Natural killer cell (primary cell): Measurements from ENCODE around the gene CDH6. TPM values are rescaled to one million over a fixed set of nuclear protein-coding genes. Genes with fewer than 3 reads are reported as not detected.

Experiments
- ATAC-seq, 3 donors: fragments of 150-1000 bp in 2 of 3; fragments of 200-7000 bp in 1 of 3; cut with Tn5 transposase; 1 replicate in 1 of 3; 2 replicates in 2 of 3; pipeline ENCODE4 v1.10.0; 2021; ENCODE audit warnings: mild to moderate bottlenecking in 2 of 3, moderate library complexity in 2 of 3
- DNase-seq, 2 donors: peaks; one replicate each; pipeline versions ENCODE4 v3.0.0 to v3.0.0-alpha.2; 2013 to 2021; ENCODE audit warnings: mixed read lengths in 1 of 2
- H3K27ac ChIP-seq: one replicate; pipeline ENCODE4 v1.5.1; 2013; ENCODE audit warnings: mild to moderate bottlenecking, low read length
- H3K27me3 ChIP-seq: one replicate; pipeline ENCODE4 v1.6.1; 2013; ENCODE audit warnings: low read length; ENCODE audit not compliant: control insufficient read depth, insufficient read depth
- H3K36me3 ChIP-seq: one replicate; pipeline ENCODE4 v1.6.1; 2013; ENCODE audit warnings: low read length; ENCODE audit not compliant: control insufficient read depth, insufficient read depth
- H3K4me1 ChIP-seq: one replicate; pipeline ENCODE4 v1.6.1; 2013; ENCODE audit warnings: low read length; ENCODE audit not compliant: control insufficient read depth, insufficient read depth
- H3K4me3 ChIP-seq: one replicate; pipeline ENCODE4 v1.5.1; 2013; ENCODE audit warnings: low read length
- H3K9me3 ChIP-seq: one replicate; pipeline ENCODE4 v1.6.1; 2013; ENCODE audit warnings: low read length; ENCODE audit not compliant: control insufficient read depth, insufficient read depth
- H3K27ac Mint-ChIP-seq, 2 donors: one replicate each; pipeline ENCODE4 v1.8.0; 2022; ENCODE audit warnings: mild to moderate bottlenecking in 2 of 2, mixed read lengths in 2 of 2, moderate library complexity in 1 of 2
- H3K27me3 Mint-ChIP-seq, 2 donors: one replicate each; pipeline ENCODE4 v1.8.0; 2022; ENCODE audit warnings: low read depth in 2 of 2, mixed read lengths in 2 of 2
- H3K36me3 Mint-ChIP-seq: one replicate; pipeline ENCODE4 v1.8.0; 2022; ENCODE audit warnings: mixed read lengths
- H3K4me1 Mint-ChIP-seq, 2 donors: one replicate each; pipeline ENCODE4 v1.8.0; 2022; ENCODE audit warnings: mixed read lengths in 2 of 2
- H3K4me3 Mint-ChIP-seq: one replicate; pipeline ENCODE4 v1.8.0; 2022; ENCODE audit warnings: mild to moderate bottlenecking, moderate library complexity, mixed read lengths
- H3K9me3 Mint-ChIP-seq, 2 donors: one replicate each; pipeline ENCODE4 v1.8.0; 2022; ENCODE audit warnings: mixed read lengths in 2 of 2
- CTCF ChIP-seq: fragments of 200-600 bp; IDR thresholded peaks from one replicate; pipeline ENCODE4 v1.8.0; 2022; ENCODE audit warnings: antibody characterized with exemption
- WGBS: methylation state at CpG from one replicate; pipeline ENCODE4 v1.1.7; 2013; ENCODE audit warnings: missing lambda C conversion rate; ENCODE audit not compliant: insufficient coverage; 5-methylcytosine and 5-hydroxymethylcytosine counted together
- intact Hi-C: fragments of 100-400 bp; cut with micrococcal nuclease; formaldehyde crosslinking; loops from one replicate; pipeline ENCODE4 v1.14.2; 2022
- total RNA-seq, 4 donors: library from RNA; stranded (reverse); fragments of 120-200 nt in 1 of 4; gene quantifications; one replicate each; pipeline versions ENCODE4 v1.2.3 to v1.2.4, GENCODE V29; 2013 to 2022

The CDH6 gene
- total RNA-seq, 3 donors from 2014 or later (not counting 1 experiment from before 2014, with no cell fraction given): not detected

GRCh38 chr5:31153521-31153920 is 40.0 kb upstream of the CDH6 start:
- no peaks in the 10 kb centered on the region for H3K4me1 ChIP-seq
- H3K36me3 ChIP-seq: no peaks in the 10 kb centered on the region
- no peak for ATAC-seq
- WGBS: 67% methylated on average over 1 of the region's 2 CpGs
- no peaks in the 10 kb centered on the region for H3K4me1 Mint-ChIP-seq
- DNase-seq: no peak
- no peak overlapping the region for H3K4me3 ChIP-seq
- H3K4me3 Mint-ChIP-seq: no peak overlapping the region
- no peak overlapping the region for H3K27ac ChIP-seq
- H3K9me3 ChIP-seq: no peaks in the 10 kb centered on the region
- H3K27me3 Mint-ChIP-seq: no peaks in the 10 kb centered on the region
- intact Hi-C loops: no loop called here
- no peaks in the 10 kb centered on the region for H3K27me3 ChIP-seq
- peaks cover 2 to 7% of the 10 kb centered on the region in 2 donors for H3K9me3 Mint-ChIP-seq
- H3K27ac Mint-ChIP-seq: no peak overlapping the region
- no peak for TF ChIP-seq CTCF
- H3K36me3 Mint-ChIP-seq: no peaks in the 10 kb centered on the region

- ATAC-seq (no peak), DNase-seq (no peak)
- no peak overlapping the region for H3K4me3 ChIP-seq
- Mint-ChIP-seq H3K9me3 (peaks cover 2 to 11% of the 10 kb centered on the region in 2 donors), H3K27ac (no peak overlapping the region), H3K4me1 (no peaks in the 10 kb centered on the region), H3K36me3 (no peaks in the 10 kb centered on the region), H3K27me3 (no peaks in the 10 kb centered on the region), H3K4me3 (no peak overlapping the region)
- no peaks in the 10 kb centered on the region for H3K4me1 ChIP-seq
- H3K27ac ChIP-seq: no peak overlapping the region
- H3K9me3 ChIP-seq: no peaks in the 10 kb centered on the region
- H3K36me3 ChIP-seq: no peaks in the 10 kb centered on the region
- no peaks in the 10 kb centered on the region for H3K27me3 ChIP-seq
- TF ChIP-seq CTCF: no peak
- WGBS: 81% methylated on average over 3 of the region's 3 CpGs
- intact Hi-C loops: no loop called here
These were observed 36.8 kb upstream of the CDH6 start for GRCh38 chr5:31156631-31157160.

GRCh38 chr5:31157720-31158119 is 35.8 kb upstream of the CDH6 start:
- Mint-ChIP-seq H3K27me3 (no peaks in the 10 kb centered on the region), H3K36me3 (no peaks in the 10 kb centered on the region), H3K4me1 (no peaks in the 10 kb centered on the region), H3K4me3 (no peak overlapping the region), H3K9me3 (peaks cover 2 to 11% of the 10 kb centered on the region in 2 donors), H3K27ac (no peak overlapping the region)
- TF ChIP-seq CTCF: no peak
- Histone ChIP-seq H3K4me3 (no peak overlapping the region), H3K9me3 (no peaks in the 10 kb centered on the region), H3K36me3 (no peaks in the 10 kb centered on the region), H3K27me3 (no peaks in the 10 kb centered on the region), H3K4me1 (no peaks in the 10 kb centered on the region), H3K27ac (no peak overlapping the region)
- DNase-seq: no peak
- ATAC-seq: no peak
- intact Hi-C loops: no loop called here
- WGBS: 61% methylated on average over 5 of the region's 5 CpGs

GRCh38 chr5:31158686-31159085 is 34.8 kb upstream of the CDH6 start:
- H3K4me3 ChIP-seq: no peak overlapping the region
- Mint-ChIP-seq H3K27me3 (no peaks in the 10 kb centered on the region), H3K4me3 (no peak overlapping the region), H3K9me3 (peaks cover 3 to 11% of the 10 kb centered on the region in 2 donors), H3K36me3 (no peaks in the 10 kb centered on the region), H3K27ac (no peak overlapping the region), H3K4me1 (no peaks in the 10 kb centered on the region)
- H3K4me1 ChIP-seq: no peaks in the 10 kb centered on the region
- no peaks in the 10 kb centered on the region for H3K9me3 ChIP-seq
- intact Hi-C loops: no loop called here
- no peaks in the 10 kb centered on the region for H3K36me3 ChIP-seq
- DNase-seq (no peak), ATAC-seq (no peak)
- no peak overlapping the region for H3K27ac ChIP-seq
- no peak for TF ChIP-seq CTCF
- no peaks in the 10 kb centered on the region for H3K27me3 ChIP-seq
- WGBS: 67% methylated on average over 1 of the region's 1 CpG
